ENCODE measurements around the gene TERT. TPM values are rescaled to one million over a fixed set of nuclear protein-coding genes. Genes with fewer than 3 reads are reported as not detected.
"Not testable (repeated sequence)": the region's sequence is repeated elsewhere in the genome, so short reads cannot be mapped to it uniquely, and the experiment has no call there.

Gene TERT
- polyA plus RNA-seq, 1 experiment, result not detected

- Histone ChIP-seq H3K27me3 (ENCODE audit: control insufficient read depth, insufficient read depth, low read length) (peaks cover 15% of the 10 kb centered on the region), H3K9me3 (ENCODE audit: control insufficient read depth, insufficient read depth, low read length) (peaks cover 28% of the 10 kb centered on the region; the same call in 1 of the 2 replicates), H3K27ac (ENCODE audit: low read depth, low read length) (no peak overlapping the region), H3K4me3 (ENCODE audit: low read depth, low read length) (no peak overlapping the region)
- ChIA-PET CTCF (no interaction called here), POLR2A (no interaction called here)
- TF ChIP-seq, protein P1, sequence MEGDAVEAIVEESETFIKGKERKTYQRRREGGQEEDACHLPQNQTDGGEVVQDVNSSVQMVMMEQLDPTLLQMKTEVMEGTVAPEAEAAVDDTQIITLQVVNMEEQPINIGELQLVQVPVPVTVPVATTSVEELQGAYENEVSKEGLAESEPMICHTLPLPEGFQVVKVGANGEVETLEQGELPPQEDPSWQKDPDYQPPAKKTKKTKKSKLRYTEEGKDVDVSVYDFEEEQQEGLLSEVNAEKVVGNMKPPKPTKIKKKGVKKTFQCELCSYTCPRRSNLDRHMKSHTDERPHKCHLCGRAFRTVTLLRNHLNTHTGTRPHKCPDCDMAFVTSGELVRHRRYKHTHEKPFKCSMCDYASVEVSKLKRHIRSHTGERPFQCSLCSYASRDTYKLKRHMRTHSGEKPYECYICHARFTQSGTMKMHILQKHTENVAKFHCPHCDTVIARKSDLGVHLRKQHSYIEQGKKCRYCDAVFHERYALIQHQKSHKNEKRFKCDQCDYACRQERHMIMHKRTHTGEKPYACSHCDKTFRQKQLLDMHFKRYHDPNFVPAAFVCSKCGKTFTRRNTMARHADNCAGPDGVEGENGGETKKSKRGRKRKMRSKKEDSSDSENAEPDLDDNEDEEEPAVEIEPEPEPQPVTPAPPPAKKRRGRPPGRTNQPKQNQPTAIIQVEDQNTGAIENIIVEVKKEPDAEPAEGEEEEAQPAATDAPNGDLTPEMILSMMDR (IDR thresholded peaks at IDR 0.05; ENCODE audit: low read depth, low read length), result no peak
- DNase-seq (ENCODE audit: low read depth, low spot score), result no peak
These were observed 548 bp downstream of the TERT start for GRCh38 chr5:1294206-1294834.

DNA sequence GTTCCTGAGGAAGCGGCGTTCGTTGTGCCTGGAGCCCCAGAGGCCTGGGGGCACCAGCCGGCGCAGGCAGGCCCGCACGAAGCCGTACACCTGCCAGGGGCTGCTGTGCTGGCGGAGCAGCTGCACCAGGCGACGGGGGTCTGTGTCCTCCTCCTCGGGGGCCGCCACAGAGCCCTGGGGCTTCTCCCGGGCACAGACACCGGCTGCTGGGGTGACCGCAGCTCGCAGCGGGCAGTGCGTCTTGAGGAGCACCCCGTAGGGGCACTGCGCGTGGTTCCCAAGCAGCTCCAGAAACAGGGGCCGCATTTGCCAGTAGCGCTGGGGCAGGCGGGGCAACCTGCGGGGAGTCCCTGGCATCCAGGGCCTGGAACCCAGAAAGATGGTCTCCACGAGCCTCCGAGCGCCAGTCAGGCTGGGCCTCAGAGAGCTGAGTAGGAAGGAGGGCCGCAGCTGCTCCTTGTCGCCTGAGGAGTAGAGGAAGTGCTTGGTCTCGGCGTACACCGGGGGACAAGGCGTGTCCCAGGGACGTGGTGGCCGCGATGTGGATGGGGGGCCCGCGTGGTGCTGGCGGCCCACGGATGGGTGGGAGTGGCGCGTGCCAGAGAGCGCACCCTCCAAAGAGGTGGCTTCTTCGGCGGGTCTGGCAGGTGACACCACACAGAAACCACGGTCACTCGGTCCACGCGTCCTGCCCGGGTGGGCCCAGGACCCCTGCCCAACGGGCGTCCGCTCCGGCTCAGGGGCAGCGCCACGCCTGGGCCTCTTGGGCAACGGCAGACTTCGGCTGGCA lies 1.3 kb downstream of the TERT start:
- ChIA-PET CTCF (no interaction called here), POLR2A (no interaction called here)

GRCh38 chr5:1292846-1293415 lies 1.9 kb downstream of the TERT start:
- POLR2A ChIA-PET, result no interaction called here
- no peak for DNase-seq (ENCODE audit: low read depth, low spot score)
- CTCF ChIA-PET, result no interaction called here

More for the DNA sequence above, 1.3 kb downstream of the TERT start:
- TF ChIP-seq, protein P1 (IDR thresholded peaks at IDR 0.05; ENCODE audit: low read depth, low read length), result no peak
- Histone ChIP-seq H3K27me3 (ENCODE audit: control insufficient read depth, insufficient read depth, low read length) (peaks cover 15% of the 10 kb centered on the region), H3K27ac (ENCODE audit: low read depth, low read length) (no peak overlapping the region), H3K4me3 (ENCODE audit: low read depth, low read length) (no peak overlapping the region), H3K9me3 (ENCODE audit: control insufficient read depth, insufficient read depth, low read length) (peaks cover 35% of the 10 kb centered on the region; the same call in 1 of the 2 replicates)
- DNase-seq (ENCODE audit: low read depth, low spot score), result no peak

DNA sequence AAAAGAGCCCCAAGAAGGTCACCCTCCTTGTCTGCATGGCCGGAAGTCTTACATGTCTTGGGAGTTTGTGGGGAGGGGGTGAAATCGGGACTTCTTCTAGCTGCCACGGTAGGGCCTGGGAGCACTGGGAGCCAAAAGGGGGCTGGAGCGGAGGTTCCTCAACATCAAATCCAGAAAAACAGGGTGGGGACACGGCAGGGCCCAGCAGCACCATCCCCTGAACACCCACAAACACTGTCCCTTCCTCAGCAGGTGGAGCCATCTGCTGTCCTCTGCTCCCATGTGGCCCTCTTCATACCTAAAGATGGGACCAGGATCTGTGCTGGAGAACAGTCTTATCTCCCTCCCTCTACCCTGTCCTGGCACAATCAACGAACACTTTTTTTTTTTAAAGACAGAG lies 2.7 kb downstream of the TERT start:
- TF ChIP-seq, protein P1 (IDR thresholded peaks at IDR 0.05; ENCODE audit: low read depth, low read length), result no peak
- peaks cover 13% of the 10 kb centered on the region for H3K27me3 ChIP-seq (ENCODE audit: control insufficient read depth, insufficient read depth, low read length)
- no peak for DNase-seq (ENCODE audit: low read depth, low spot score)
- POLR2A ChIA-PET, result no interaction called here
- peaks cover 39% of the 10 kb centered on the region for H3K9me3 ChIP-seq (ENCODE audit: control insufficient read depth, insufficient read depth, low read length)
- H3K27ac ChIP-seq (ENCODE audit: low read depth, low read length), result no peak overlapping the region
- H3K4me3 ChIP-seq (ENCODE audit: low read depth, low read length), result no peak overlapping the region
- CTCF ChIA-PET, result no interaction called here

More at GRCh38 chr5:1292846-1293415, 1.9 kb downstream of the TERT start:
- Histone ChIP-seq H3K9me3 (ENCODE audit: control insufficient read depth, insufficient read depth, low read length) (peaks cover 39% of the 10 kb centered on the region), H3K27me3 (ENCODE audit: control insufficient read depth, insufficient read depth, low read length) (peaks cover 15% of the 10 kb centered on the region), H3K4me3 (ENCODE audit: low read depth, low read length) (no peak overlapping the region), H3K27ac (ENCODE audit: low read depth, low read length) (no peak overlapping the region)
- TF ChIP-seq, protein P1 (IDR thresholded peaks at IDR 0.05; ENCODE audit: low read depth, low read length), result no peak

DNA sequence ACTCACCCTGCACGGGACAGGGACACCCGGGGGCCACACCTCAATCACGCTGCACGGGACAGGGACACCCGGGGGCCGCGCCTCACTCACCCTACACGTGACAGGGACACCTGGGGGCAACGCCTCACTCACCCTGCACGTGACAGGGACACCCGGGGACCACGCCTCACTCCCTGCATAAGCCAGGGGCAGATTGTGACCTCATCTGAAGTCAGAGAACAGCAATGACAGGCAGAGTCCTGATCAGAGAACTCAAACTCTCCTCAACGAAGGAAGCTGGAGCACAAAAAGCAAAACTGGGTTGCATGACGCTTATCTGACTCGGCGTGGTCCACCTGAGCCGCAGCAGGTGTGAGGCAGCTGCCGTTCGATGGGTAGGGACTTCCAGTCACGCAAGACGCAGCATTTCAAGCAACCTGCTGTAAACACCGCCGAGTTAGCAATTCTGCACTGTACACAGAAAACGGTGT lies 3.2 kb downstream of the TERT start:
- peaks cover 39% of the 10 kb centered on the region for H3K9me3 ChIP-seq (ENCODE audit: control insufficient read depth, insufficient read depth, low read length)
- ChIA-PET POLR2A (no interaction called here), CTCF (no interaction called here)
- no peak overlapping the region for H3K4me3 ChIP-seq (ENCODE audit: low read depth, low read length)
- no peak for DNase-seq (ENCODE audit: low read depth, low spot score)
- no peak overlapping the region for H3K27ac ChIP-seq (ENCODE audit: low read depth, low read length)
- TF ChIP-seq, protein P1 (IDR thresholded peaks at IDR 0.05; ENCODE audit: low read depth, low read length), result no peak
- H3K27me3 ChIP-seq (ENCODE audit: control insufficient read depth, insufficient read depth, low read length), result peaks cover 10% of the 10 kb centered on the region

DNA sequence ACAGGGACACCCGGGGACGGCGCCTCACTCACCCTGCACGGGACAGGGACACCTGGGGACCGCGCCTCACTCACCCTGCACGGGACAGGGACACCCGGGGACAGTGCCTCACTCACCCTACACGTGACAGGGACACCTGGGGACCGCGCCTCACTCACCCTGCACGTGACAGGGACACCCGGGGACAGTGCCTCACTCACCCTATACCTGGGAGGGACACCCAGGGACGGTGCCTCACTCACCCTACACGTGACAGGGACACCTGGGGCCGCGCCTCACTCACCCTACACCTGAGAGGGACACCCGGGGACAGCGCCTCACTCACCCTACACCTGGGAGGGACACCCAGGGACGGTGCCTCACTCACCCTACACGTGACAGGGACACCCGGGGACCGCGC lies 3.9 kb downstream of the TERT start:
- CTCF ChIA-PET; H3K27me3 ChIP-seq (ENCODE audit: control insufficient read depth, insufficient read depth, low read length); POLR2A ChIA-PET; H3K27ac ChIP-seq (ENCODE audit: low read depth, low read length); DNase-seq (ENCODE audit: low read depth, low spot score); H3K4me3 ChIP-seq (ENCODE audit: low read depth, low read length): not testable (repeated sequence)
- peaks cover 40% of the 10 kb centered on the region for H3K9me3 ChIP-seq (ENCODE audit: control insufficient read depth, insufficient read depth, low read length)

DNA sequence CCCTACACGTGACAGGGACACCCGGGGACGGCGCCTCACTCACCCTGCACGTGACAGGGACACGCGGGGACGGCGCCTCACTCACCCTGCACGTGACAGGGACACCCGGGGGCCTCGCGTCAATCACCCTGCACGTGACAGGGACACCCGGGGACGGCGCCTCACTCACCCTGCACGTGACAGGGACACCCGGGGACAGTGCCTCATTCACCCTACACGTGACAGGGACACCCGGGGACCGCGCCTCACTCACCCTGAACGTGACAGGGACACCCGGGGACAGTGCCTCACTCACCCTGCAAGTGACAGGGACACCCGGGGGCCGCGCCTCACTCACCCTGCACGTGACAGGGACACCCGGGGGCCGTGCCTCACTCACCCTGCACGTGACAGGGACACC lies 5.3 kb downstream of the TERT start:
- POLR2A ChIA-PET; H3K27ac ChIP-seq (ENCODE audit: low read depth, low read length); H3K27me3 ChIP-seq (ENCODE audit: control insufficient read depth, insufficient read depth, low read length); CTCF ChIA-PET; DNase-seq (ENCODE audit: low read depth, low spot score); H3K4me3 ChIP-seq (ENCODE audit: low read depth, low read length): not testable (repeated sequence)
- H3K9me3 ChIP-seq (ENCODE audit: control insufficient read depth, insufficient read depth, low read length), result peaks cover 50% of the 10 kb centered on the region
